GM21390 (cell line): ENCODE measurements around the gene PCGF3.
"Not testable (repeated sequence)": the region's sequence is repeated elsewhere in the genome, so short reads cannot be mapped to it uniquely, and the experiment has no call there.

Experiments
- ATAC-seq: cut with Tn5 transposase; IDR thresholded peaks from one replicate; pipeline ENCODE4 v1.9.1; 2021; ENCODE audit not compliant: unreplicated experiment

PCGF3 gene

DNA sequence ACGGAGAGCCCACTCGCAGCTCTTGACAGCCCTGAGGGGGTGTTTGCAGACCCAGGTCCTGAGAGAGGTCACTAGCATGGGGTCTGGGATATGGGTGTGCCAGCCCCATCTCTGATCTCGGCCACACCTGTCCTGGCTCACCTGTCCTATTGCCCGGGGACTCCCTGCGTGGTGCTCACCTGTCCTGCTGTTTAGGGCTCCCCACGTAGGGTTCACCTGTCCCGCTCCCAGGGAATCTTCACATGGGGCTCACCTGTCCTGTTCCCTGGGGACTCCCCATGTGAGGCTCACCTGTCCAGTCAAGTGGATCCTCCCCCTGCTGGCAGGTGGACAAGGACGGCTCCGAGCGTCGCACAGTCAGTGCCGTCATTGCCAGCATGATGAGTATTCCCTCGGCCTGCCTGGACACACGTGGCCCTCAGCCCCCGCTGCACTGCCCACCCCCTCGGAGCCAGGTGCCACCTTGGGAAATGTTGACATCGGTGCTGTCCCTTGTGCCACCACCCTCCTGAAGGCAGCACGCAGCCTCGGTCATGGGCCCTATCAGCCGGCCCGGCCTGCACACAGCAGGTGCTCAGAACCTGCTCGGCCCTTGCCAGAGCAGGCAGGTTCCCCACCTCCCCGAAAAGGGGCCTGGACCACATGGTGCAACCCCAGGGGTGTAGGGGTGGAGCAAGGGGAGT lies 23.0 kb upstream of the PCGF3 start:
- no peak for ATAC-seq

DNA sequence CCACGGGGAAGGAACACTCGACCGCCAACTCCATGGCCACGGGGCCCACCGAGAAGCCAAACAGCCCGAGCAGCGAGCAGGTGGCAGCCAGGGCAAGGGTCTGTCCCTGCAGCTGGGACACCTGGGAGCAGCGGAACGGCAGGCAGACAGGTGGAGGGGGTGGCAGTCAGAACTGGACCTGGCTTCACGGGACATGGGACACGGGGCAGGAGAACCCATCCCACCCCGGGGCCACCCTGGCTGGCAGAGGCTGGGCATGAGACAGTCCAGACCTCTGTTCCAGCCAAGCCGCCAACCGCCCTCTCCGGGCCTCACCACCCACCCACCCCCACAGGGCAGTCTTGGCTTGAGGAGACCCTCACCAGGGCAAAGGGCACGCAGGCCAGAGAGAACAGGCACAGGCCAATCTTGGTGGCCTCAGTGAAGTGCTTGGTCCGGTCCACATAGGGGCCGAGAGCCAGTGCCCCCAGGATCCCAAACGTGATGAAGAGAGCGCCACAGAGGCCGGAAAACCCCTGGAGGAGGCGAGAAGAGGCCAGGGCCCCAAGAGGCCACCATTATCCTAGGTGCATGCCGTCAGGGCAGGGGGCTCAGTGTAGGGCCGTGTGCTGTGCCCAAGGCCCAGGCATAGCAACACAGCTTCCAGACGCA lies 22.3 kb upstream of the PCGF3 start:
- ATAC-seq: no peak

DNA sequence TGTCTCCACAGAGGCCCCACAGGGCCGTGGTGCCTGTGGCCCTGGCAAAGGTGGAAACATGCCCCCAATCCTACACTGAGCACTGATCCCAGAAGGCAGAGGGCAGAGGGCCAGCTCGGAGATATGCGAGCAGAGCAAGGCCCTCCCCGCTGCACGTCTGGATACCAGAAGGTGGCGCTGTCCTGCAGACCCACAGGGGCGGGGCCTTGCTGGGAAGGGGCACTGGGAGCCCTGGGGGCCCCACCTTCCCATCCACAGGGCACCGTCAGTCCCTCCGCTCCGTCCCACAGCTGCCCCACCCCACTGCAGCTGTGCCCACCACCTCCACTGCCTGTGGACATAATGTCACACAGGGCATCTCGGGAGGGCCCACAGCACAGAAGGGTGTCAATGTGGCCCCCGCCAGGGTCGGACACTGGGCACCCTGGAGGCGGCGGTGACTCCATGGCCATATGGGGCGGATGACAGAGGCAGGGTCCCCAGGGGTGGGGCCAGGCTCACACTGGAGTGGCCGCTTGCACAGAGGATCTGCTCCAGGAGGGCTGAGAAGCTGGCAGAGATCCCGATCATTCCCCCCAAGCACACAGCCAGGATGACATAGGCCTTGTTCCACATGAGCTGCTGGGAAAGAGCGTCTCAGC lies 21.5 kb upstream of the PCGF3 start:
- ATAC-seq: no peak

DNA sequence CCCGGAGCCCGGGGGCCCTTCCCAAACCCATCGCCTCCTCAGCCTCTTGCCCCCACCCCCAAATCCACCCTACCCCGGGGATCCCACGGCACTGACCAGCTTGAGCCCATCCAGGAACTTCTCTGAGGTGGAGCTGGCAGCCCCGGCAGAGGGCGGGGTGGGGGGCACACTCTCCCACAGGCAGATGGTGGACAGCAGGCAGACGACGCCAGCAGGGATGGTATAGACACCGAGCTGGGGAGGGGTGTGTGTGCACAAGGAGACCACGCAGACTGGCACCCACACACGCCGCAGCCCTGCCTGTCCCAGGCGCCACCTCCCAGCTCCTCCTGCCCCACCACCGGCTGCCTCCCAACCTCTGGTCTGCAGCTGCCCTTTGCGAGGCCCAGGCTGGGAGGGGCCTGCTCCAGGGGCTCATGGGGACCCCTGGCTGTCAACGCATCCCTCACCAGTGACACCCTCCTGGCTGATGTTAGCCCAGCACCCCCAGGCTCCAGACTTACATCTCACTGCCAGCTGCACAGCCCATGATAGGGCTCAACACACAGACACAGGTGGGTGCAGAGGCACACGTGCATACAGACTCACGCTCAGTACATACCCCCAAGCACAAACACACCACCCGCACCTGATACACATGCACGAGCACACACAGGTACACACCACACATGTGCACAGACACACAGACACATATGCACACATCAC lies 20.9 kb upstream of the PCGF3 start:
- no peak for ATAC-seq

DNA sequence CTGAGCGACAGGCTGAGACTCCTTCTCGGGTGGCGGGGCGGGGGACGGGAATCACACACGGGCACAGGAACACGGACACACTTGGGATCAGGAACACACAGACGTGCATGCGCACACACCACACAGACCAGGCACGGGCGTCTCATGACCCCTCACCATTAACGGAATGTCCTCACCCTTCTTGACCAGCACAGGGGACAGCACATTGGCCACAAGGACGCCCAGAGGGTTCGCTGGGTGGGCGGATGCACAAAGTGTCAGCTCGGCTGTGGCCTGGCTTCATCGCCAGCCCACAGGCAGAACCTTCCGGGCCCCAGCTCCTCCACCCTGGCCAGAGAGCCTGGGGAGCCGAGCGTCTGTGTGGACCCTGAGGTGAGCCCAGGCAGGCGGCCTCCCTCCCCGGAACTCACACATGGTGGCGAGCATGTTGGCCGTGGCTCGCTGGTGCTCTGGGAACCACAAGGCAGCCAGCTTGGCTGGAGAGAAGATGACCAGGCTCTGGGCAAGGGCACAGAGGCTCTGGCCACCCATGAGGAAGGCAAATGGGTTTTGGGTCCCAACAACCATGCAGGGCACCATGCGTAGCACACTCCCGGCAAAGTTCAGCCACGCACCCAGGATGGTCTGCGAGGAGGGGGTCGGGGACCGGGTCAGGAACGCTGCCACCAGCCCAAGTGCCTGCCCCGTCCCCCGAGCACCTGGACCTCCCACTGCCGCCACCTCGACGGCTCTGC lies 19.8 kb upstream of the PCGF3 start:
- ATAC-seq: no peak

DNA sequence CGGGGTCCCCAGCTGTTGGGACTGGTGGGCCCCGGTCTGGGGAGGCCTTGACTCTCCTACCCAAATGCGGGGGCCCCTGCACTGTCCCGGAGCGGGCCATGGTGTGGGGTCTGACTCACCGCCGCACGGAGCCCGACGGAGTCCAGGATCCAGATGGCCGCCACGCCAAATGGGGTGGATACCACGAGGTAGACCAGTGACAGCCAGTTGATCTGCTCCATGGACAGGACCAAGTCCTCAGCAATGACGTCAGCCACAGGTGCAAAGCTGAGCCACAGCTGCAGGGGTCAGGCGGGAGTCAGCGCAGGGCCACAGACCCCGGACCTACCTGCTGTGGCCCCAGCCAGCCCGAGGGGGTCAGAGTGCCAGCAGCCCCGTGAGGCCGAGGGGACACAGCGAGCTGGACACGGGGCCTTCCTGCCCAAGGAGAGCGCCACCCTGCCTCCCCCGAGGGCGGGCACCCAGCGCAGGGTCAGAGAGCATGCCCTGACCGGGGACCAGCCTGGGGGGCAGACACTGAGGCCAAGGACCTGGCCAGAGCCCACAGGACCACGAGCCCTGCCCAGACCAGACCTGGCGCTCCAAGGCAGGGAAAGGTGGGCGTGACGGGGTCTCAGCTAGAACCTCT lies 19.1 kb upstream of the PCGF3 start:
- no peak for ATAC-seq

DNA sequence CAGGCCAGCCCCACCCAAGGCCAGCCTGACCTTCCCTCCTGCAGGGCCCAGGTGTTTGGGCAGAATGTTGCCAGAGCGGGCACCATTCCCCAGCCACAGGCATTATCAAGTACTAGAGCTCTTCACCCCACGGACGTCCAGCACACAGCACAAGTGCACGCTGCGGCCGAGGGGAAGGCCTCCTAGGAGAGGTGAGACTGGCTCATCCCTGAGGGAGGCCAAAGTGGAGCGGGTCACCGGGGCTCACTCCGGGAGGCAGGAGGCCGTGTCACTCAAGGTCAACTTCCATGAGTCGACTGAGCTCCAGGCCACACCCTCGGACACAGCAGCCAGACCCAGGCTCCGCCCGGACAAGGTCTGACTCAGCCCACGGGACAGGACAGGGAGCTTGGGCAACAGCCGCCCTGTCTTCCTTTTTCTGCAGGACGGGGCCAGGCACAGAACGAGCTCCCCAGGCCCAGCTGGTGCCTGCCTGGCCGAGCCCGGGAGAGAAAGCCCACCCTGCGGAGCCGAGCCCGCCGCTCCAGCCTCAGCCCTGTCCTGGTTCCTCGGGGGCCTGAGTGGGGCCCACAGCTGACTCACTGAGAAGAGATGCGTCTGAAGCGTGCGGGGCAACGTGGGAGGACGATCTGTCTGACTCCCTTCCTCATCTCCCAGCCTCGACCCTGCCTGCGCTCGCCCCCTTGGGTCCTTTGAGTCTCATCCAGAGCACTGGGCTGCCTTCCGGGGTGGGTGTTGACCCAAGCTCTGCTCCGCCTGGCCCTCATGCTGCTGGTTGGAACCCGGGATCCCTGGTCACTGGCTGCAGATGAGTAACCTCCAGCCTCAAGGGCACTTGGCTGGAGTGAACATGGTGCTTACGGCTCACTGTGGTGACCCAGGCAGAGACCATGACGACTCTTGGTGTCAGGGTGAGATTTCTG lies 18.3 kb upstream of the PCGF3 start:
- no peak for ATAC-seq

DNA sequence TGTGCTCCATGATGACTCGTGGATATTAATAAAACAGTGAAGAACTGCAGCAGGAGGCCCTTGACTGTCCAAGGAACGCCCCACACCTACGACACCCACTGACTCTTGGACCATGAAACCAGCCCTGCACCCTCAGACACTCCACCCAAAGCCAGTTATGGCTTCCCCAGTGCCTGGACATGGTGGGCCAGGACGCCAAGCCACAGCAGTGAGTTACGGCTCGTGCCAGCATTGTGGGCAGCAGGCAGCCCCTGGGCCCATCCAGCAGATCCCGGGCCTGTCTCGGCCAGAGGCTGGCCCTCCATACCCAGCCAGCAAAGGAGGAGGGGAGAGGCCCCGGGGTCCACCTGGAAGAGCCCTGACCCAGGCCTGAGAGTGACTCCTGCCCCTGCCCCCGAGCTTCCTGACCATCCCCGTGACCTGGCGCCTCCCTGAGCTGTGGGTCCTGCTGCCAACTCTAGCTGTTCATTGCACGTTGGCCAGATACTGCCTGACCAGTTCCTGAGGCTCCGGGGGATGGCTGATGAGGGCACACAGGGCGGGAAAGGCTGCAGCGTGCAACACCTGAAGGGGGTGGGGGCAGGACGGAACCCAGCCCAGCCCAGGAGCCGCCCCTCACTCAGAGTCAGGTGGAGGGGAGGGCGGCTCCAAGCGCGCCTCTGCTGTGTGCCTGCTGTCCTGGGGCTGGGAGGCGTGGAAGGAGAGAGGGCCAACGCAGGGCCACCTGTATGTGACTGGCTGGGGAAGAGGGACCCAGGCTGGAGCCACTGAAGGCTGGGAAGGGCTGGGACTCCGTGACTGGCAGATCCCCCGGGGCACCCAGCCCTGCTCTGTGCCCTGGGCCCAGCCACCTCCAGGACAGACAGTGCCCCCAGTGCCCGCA lies 17.4 kb upstream of the PCGF3 start:
- ATAC-seq: no peak

DNA sequence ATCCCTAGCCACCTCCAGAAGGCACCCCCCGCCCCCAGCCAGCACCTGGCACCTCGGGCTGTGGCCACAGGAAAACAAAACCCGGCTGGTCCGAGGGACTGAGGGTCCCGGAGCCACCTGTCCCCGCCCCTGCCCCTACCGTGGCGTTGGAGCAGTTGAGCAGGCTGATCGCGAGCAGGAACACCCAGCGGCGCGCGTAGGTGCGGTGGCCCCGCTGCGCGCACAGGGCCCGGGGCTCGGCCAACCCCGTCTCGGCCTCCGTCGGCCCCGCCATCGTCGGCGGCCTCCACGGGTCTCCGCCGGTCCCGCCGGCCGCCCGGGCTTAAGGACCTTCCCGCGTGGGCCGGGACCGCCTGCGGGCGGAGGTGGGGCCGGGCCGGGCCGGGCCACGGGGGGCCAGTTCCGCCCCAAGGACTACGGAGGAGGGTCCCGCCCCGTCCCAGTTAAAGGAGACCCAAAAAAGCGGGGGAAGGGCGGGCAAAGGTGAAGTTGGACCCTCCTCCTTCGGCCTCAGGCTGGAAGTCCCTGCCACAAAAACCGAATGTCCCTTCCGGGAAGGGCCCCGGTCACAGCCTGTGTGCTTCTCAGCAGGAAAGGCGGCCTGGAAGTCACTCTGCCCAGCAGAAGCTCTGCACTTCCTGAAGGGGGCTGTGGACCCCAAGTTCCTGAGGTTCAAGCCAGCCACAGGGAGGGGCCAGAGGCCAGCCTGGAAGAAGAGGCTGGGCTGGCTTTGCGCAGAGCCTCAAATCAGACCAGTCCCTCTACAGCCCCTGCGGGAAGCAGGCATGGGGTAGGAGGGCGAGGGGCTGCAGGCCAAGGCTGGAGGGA lies 16.6 kb upstream of the PCGF3 start, which contains the start of gene SLC49A3:
TSS of gene SLC49A3 (minus strand) at position 298 of the 828 bp plus-strand sequence. CDS start at position 274, 24 bp downstream.
- ATAC-seq: no peak

DNA sequence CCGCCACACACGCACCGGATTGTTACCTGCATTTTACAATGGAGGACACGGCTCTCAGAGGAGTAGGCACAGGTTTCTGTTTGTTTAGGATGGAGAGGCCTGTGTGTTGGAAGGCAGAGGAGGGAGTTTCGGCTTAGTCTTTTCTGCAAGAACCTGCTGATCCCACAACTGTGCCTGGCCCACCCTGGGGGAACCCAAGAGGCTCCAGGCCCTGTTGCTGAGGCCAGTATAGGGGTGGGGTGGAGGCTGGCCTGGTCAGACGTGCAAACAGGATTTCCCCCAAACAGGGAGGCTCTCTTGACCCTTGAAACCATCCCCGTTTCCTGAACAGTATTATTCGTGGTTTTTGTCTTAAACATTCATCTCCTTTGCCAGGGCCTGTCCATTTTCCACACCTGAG lies 15.9 kb upstream of the PCGF3 start:
- ATAC-seq: no peak

DNA sequence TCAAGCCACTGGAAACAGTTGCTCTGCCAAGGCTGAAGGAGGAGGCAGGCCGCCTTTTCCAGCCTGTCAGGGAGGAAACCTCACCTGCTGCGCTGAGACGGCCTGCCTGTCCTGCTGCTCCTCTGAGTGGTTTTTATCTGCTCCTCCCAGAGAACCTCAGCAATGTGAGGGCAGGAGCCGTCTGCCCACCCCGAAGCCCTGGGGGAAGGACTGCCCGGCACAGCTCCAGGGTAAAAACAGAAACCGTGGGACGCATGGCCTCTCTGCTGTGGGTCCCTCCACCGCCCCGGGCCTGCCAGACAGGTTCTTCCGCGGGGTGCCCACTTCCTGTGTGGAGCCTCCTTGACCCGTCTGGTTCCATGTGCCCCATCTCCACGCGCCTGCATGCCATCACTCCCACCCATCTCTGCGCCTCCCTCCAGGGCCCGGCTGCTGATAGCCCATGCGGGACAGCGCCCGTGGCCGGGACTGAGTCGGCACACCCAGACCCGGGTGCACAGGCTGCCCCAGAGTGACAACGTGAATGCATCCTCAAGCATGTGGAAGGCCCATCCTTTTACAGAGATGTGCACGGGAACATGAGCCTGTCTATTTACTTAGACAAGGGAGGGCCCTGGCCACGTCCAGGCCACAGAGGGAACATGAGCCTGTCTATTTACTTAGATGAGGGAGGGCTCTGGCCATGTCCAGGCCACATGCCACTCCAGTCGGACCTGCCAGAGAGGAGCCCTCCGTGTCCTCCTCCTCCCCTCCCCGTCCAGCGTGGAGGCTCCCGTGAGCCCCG lies 12.7 kb upstream of the PCGF3 start:
- no peak for ATAC-seq

DNA sequence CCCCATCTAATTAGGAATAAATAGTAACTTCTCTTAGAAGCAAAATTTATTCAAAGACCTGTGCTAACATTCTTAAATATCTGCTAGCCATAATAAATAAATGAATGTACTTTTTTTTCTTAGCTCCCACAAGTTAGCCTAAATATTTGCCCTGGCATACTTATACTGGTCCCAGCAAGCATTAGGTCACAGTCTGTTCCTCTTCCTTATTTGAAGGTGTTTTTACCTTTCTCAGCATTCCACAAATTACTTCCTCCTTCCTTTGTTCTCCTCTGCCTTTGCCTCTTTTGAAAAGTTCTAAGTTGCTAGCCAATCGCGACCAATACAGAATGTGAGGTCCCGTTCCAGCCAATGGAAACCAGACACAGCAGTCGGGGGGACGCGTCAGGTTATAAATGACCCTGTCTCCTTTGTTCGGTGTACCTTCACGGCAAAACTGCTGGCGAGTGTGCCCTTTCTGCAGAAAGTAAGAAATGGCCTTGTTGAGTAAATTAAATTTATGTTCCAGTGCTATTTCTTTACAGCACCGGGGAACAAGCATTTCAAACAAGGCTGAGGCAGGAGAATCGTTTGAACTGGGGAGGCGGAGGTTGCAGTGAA lies 11.2 kb upstream of the PCGF3 start:
- not testable (repeated sequence) for ATAC-seq

DNA sequence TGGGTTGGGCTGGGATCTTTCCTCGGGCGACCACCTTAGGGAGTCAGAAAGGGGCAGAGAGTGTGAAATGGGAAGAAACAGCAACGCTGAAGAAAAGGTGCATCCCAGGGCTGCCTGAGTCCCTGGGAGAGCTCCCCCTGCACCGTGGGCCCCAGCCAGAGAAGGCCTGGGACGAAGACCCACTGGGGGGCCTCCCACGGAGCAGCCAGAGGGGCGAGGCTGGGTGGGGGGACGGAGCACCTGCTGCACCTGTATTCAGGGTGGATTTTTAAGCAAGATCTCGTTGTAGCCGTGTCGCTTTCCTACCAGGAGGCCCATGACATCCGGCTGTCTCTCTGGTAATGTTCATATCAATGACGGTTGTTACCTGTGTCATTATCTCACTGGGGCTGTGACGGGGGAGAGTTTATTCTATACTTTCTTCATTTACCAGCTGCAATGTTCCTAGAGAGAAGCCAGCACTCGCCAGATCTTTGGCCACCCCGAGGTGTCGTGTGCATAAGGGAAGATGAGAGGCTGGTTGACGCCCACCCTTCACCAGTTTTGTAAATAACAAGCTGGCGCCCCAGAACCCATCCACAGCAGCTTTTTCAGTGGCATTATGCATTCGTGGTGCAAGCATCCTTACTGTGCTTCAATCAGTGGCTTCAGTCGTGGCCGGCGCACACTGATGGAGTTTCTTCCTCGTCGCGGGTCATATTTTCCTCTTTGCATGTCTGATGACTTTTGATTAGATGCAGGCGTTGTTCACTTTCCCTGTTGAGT lies 5.6 kb upstream of the PCGF3 start:
- ATAC-seq: no peak

DNA sequence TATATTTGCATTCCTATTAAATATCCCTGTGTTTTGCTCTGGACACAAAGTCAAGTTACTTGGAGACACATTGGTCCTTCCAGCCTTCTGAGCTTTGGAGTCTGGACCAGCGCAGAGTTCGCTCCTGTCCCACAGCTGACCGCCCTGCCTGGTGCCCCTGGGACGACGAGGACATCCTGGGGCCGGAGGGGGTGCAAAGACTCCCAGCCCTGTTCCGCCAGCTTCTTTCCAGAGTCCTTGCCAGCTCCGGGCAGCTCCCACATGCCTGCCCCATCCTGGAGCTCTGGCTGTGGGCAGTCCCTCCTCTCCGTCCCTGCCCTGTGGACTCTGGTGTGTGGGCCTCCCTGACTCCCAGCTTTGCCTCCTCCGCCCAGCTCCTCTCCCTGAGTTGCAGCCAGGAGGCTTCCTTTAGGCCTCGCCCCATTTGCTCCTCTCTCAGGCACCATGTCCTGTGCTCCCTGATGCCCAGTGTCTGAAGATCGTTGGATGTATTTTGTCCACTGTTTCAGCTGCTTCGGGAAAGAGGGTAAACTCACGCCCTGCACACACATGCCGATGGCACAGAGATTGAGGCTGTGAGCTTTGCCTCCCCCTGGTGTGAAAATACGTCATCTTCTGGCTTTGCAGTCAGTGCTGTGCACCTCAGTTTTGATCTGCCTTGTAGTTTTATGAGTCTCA lies 4.9 kb upstream of the PCGF3 start:
- no peak for ATAC-seq

DNA sequence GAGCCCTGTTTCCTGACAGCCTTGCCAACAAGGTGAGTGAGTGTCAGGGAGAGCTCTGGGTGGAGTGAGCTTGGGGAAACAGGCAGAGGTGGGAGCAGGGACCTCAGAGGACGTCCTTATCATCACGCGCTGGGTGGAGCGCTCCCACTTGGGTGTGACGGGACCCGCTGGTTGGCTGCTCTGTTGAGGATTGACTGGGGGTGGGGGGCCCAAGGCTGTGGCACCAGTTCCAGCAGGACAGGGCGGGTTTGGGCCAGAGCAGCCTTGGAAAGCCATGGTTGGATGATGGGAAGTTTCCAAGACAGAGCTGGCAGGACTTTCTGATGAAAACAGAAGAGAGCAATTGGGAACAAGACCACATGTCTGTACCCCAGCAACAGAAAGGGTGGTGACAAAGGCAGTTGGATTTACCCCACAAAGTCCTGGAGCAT lies 3.0 kb upstream of the PCGF3 start:
- no peak for ATAC-seq
